HS-27A (cell line): ENCODE data around the gene LTBP3.

ENCODE experiments used
- DNase-seq: peaks from one replicate; pipeline ENCODE4 v3.0.0-alpha.2; 2012; ENCODE audit warnings: low read depth, missing footprints

LTBP3 gene

DNA sequence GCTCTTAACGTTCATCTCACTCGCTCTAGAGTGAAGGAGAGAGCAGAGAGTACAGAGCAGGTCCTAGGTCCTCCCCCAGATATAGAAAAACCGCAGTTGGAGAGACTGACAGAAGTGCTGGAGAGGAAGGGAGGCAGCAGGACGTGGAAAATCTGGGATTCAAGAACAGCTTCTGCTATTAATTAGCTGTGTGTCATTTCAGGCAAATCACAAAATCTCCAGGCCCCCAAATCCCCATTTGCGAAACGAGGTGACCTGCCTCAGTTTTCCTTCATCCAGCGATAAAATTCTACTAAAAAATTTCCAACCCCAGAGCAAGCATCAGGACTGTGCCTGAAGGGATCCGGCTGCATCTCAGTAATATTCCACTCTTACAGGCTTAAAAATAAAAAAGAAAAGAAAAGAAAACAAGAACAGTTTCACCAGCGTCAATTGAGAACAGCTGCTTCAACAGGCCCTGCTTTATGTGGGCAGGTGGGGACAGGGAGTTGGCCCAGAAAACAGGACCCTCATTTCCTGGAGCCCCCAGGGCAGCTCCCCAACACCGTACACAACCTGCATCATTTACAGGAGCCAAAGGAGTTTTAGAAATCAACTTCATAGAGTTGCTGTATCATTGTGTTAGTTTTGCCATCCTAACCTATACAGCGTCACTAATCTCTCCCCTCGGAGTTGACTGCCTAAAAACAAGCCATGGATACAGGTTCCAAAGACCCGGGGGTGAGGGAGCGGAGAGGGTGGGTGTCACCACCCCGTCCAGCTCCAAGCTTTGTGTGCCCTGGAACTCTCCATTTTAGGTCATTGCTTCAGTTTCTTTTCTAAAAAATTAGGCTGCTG, 61.6 kb downstream of the LTBP3 start:
- DNase-seq: no peak

GRCh38 chr11:65493367-65494176, 64.6 kb downstream of the LTBP3 start:
- DNase-seq: peak; percentile 98

DNA sequence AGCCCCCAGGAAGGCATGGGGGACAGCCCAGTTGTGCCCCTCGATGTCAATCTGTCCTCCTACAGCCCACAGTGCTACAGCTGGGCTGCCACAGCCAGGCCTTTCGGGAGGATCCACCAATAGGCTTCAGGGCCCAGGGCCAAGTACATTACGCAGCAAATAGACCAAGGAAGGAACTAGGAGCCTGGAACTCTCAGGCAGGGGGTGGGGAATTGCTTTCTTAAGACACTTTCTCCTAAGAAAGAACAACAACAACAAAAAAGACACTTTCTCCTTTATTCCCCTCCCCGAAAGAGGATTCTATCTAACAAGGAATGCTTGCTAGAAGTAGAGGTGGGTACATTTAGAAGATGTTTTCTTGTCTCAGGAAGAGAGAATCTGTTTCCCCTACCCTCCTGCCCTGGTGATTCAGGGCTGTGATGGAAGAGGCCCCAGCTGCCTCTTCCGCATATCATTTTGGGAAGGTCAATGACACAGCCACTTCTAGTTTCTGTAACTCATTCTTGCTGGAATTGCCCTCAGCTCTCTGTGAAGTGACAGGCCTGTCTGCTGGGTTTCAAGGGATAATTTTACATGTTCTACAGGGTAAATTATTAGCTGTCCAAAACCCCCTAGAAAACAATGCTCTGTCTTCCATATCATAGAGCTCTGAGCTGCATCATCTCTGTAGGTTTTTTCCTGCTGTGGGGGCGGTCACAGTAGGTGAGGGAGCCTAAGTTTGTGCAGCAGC, 65.4 kb downstream of the LTBP3 start:
- peak; percentile 74 for DNase-seq

DNA sequence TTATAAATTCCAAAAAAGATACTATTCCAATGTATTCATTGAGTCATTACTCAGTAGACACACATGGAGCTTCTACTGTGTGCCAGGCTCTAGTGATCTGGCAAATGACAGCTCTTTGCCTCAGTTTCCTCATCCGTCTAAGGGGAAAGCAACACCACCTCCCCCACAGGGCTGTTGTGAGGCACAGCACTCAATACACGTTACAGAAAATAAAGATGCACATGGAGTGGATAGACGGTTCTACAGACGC, 65.8 kb downstream of the LTBP3 start:
- no peak for DNase-seq

DNA sequence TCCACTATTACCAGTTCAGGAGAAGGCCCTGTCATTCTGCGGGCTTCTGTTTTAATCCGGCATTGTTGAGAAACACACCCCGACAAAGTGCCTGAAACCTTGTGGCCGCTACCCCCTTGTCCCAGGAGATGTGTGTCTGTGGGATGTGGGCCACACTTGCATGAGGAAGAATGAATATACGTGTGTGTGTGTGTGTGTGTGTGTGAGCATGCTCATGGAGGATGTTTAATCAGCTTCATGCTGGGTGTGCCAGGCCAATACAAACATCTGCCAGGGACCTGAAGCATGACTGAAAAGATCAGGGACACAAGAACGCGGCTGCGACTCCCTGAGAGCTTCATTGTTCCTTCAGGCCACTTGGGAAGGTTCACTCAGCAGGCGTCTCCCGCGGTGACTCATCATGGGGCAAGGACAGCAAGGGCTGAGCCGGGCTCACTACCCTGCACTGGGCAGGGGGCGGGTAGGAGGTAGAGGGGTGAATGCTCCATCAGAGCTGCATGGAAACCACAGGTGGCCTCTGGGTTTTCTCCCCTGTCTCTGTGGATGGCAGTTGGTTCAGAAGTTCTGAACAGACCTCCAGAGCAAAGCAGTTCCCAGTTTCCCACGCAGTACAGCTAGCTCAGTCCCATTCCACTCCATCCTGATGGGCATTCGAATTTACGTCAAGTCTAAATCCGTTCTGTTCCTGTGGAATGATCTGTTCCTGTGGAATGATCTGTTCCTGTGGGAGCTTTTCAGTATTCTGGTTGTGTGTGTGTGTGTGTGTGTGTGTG, 66.4 kb downstream of the LTBP3 start:
- peak; percentile 92 for DNase-seq

DNA sequence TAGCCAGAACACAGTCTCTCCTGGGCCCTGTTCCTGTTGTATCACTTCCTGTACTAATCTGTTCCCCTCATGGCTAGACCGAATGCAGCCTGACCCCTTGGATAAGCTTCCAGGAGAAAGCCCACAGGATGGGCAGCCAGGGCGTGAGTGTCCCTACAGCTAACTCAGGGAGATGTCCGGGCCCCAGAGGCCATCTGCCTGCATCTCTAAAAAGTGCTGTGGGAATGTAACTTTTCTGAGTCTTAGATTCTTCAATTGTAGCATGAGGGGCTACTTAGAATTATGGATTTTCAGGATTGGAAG, 67.0 kb downstream of the LTBP3 start:
- DNase-seq: no peak

- no peak for DNase-seq
Observed at GRCh38 chr11:65489706-65490320, 68.3 kb downstream of the LTBP3 start.

DNA sequence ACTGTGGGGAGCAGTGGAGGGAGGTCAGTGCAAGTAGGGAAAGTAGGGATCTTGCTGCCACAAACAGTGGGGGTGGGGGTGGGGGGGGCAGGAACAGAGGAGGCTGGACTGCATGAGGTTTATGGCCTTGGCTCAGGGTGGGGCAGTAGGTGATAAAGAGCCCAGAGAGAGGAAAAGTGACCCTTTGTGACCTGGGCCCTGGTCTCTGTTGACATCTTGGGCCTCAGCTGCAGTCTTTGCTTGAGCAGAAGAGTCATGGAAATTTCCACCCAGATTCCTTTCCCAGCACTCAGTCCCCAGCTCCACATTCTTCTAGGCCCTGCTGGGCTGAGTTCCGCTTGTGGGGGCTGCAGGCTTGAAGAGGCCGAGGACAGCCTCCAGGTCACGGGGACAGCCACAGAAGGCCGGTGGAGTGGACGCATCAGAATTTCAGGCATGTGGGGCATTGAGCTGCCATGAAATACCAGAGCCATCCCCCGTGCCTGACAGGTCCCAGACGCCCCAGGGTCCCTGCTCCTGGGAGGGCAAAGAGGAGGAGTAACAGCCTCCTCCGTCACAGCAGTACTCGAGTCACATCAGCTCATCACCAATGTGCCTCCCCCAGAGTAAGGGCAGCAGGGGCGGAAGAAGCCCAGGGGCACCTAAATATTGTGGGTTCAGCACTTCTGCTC, 69.0 kb downstream of the LTBP3 start:
- DNase-seq: peak; percentile 95
